Measurements from ENCODE around the gene DOCK3.

DNA sequence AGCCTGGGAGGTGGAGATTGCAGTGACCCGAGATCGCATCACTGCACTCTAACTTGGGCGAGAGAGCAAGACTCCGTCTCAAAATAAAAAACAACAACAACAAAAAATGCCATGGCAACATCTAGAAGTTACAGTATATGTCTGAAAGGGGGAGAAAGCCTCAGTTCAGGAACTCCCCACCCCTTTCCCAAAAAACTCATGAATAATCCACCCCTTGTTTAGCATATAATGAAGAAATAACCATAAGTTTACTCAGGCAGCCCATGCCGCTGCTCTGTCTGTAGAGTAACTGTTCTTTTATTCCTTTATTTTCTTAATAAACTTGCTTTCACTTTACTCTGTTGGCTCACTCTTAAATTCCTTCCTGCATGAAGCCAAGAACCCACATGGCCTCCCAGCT, 145.2 kb downstream of the DOCK3 start:
- TF ChIP-seq POLR2A (IDR thresholded peaks at IDR 0.05) = no peak
- TF ChIP-seq, protein P1, sequence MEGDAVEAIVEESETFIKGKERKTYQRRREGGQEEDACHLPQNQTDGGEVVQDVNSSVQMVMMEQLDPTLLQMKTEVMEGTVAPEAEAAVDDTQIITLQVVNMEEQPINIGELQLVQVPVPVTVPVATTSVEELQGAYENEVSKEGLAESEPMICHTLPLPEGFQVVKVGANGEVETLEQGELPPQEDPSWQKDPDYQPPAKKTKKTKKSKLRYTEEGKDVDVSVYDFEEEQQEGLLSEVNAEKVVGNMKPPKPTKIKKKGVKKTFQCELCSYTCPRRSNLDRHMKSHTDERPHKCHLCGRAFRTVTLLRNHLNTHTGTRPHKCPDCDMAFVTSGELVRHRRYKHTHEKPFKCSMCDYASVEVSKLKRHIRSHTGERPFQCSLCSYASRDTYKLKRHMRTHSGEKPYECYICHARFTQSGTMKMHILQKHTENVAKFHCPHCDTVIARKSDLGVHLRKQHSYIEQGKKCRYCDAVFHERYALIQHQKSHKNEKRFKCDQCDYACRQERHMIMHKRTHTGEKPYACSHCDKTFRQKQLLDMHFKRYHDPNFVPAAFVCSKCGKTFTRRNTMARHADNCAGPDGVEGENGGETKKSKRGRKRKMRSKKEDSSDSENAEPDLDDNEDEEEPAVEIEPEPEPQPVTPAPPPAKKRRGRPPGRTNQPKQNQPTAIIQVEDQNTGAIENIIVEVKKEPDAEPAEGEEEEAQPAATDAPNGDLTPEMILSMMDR (IDR thresholded peaks at IDR 0.05 in 8 of 11, conservative IDR thresholded peaks at IDR 0.05 in 3 of 11) = no peak
- TF ChIP-seq POLR2AphosphoS5 (IDR thresholded peaks at IDR 0.05) = no peak

Measured in spleen (tissue), 7 donors.